Central memory CD4-positive, alpha-beta T cell (primary cell): Measurements from ENCODE around the gene LCE1E.

Source experiments
- DNase-seq: peaks from one replicate; pipeline ENCODE4 v3.0.0; 2022

The LCE1E gene

GRCh38 chr1:152783095-152783494 is 3.0 kb upstream of the LCE1E start:
- DNase-seq, result no peak

DNA sequence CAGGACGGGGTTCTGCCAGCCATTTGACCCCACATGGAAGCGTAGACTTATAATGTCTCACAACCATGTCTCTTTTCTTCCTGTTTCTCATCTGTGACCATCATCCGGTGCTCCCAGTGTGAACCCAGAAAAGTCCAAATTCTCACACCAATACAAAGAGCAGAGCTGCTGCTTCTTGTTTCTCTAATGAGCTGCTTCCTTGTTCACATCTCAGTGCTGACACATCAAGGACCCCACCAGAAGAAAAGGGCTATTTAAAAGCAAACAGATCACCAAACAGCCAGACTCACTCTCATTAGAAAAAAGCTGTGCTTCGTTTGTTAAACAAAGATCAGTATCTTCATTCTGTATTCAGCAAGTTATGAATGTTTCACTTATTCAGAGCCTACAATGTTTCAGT is 9.6 kb downstream of the LCE1E start:
- no peak for DNase-seq

- DNase-seq, result no peak
Measured at GRCh38 chr1:152796421-152796820, 10.4 kb downstream of the LCE1E start, which contains the start of gene LCE1D. Gene LCE1D (plus strand): TSS chr1:152796721. CDS start chr1:152797795, 1,074 bp downstream.

- DNase-seq, result no peak
Measured at GRCh38 chr1:152801333-152801732, 15.3 kb downstream of the LCE1E start.

- DNase-seq, result no peak
Measured at GRCh38 chr1:152806576-152806975, 20.5 kb downstream of the LCE1E start, which contains the start of gene LCE1C. Gene LCE1C (minus strand): TSS chr1:152806651. CDS start chr1:152805478, 1,173 bp downstream.

DNA sequence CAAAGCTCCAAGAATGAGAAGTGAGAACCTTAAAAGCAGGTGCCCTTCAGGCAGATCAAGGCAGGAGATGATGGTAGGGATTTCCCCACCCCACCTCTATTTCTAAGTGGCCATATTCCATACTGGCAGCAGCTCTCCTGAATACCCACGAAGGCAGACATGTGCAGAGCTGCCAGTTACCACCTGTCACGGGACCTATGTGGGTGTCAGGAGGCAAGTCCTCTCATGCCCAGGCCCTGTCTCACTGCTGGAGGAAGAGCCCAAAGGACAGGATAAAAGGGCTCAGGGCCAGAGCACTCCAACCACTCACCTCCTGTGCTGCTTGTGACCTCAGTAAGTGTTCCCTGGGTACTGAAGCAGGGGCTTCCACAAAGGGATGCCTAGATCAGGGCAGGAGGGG is 25.0 kb downstream of the LCE1E start:
- no peak for DNase-seq

- no peak for DNase-seq
Measured at GRCh38 chr1:152811671-152812070, 25.6 kb downstream of the LCE1E start, which contains the start of gene LCE1B. Gene LCE1B (plus strand): TSS chr1:152811971. CDS start chr1:152812447, 476 bp downstream.

DNA sequence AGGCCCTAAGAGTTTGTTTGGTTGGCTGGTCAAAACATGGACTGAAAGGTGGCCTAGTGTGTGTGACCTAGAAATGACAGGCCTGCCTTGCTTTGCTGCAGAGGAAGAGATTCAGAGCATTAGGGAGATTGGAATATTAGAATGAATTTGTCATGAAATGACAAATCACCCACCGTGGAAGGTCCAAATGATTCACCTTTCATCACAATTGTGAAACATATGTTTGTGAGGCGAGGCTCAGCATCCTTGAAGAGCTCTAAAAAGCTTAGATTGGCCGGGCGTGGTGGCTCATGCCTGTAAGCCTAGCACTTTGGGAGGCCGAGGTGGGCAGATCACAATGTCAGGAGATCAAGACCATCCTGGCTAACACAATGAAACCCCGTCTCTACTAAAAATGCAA is 31.3 kb downstream of the LCE1E start:
- no peak for DNase-seq

DNA sequence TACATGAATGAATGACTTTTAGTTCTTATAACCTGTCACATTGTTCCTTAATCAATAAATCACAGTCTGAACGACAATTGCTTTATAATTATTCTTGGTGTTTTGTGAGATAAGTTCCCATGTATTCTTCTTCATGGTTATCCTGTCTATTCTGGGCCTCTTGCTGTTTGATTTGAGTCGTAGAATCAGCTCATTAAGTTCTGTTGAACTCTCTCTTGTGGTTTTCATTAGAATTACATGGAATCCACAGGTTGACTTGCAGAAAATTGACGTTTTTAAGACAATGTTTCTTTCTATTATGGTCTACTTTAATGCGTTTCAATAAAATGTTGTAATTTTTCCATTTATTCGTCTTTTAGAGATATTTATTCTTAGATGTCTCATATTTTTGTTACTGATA is 37.2 kb downstream of the LCE1E start:
- DNase-seq, result no peak

DNA sequence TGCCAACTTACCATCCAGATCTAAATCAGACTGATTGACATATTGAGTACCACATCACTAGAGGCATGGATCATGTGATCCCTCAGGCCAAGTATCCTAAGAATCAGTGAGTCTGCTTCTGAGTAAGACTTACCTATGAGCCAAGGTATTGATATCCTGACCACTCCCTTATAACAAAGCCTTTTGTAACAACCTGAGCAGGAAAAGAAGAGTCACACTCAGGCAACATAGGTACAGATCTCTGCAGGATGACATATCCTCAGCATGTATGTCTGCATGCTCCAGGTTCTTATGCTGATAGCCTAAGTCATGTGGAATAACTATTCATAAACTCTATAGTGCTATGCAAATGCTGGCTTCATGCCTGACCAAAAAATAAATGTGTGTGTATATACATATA is 38.9 kb downstream of the LCE1E start:
- no peak for DNase-seq

DNA sequence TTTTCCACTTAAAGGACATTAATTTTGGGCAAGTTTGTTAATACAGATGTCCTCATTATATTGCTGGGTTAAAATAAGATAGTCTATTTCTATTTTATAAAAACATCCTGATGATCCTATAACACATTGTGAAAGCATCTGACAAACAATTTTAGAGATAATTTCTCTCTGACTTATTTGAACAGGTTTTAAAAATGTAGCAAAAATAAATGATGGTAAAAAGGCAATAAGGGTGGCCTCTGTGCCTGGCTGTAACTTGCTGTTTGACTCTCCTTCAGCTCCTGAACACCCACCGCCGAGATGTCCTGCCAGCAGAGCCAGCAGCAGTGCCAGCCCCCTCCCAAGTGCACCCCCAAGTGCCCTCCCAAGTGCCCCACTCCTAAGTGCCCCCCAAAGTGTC is 41.1 kb downstream of the LCE1E start, which contains the start of gene LCE1A:
TSS of gene LCE1A (plus strand) at position 301 of the 400 bp plus-strand sequence. CDS start at position 301, 0 bp downstream.
- no peak for DNase-seq

DNA sequence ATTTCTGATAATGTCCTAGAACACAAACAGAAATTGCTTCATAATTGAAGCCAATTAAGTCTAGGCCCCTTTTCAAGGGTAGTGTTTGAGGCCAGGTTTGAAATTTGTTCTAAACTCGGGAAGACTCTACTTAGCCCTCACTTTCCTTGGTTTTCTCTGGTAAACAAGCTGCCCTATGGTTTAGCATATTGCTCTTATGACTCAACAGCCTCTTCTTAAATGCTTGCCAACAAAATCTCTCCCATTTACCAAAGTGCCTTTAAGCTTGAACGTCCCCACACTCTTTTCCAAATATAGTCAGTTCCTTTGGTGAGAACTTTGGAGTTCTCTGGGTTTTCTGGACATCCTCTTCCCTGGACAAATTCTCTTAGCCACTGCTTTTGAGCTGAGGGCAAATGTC is 50.8 kb downstream of the LCE1E start:
- no peak for DNase-seq
